HS-27A (cell line): Measurements from ENCODE around the gene AMY2A.
"Not testable (repeated sequence)": the region's sequence is repeated elsewhere in the genome, so short reads cannot be mapped to it uniquely, and the experiment has no call there.

Experiments used
- DNase-seq: peaks from one replicate; pipeline ENCODE4 v3.0.0-alpha.2; 2012; ENCODE audit warnings: low read depth, missing footprints

The AMY2A gene

GRCh38 chr1:103616994-103617477, at the start of gene AMY2A:
Gene AMY2A, plus strand, starts transcription at chr1:103617427. Its CDS starts 14 bp downstream, at chr1:103617441.
- not testable (repeated sequence) for DNase-seq

- no peak for DNase-seq
Measured at GRCh38 chr1:103569493-103569892, 47.7 kb upstream of the AMY2A start.

GRCh38 chr1:103571289-103571688, 45.9 kb upstream of the AMY2A start, which contains the start of gene AMY2B:
Gene AMY2B, plus strand, starts transcription at chr1:103571589. Its CDS starts 14 bp downstream, at chr1:103571603.
- DNase-seq, result not testable (repeated sequence)

- DNase-seq, result no peak
Measured at GRCh38 chr1:103576065-103576464, 41.2 kb upstream of the AMY2A start.

GRCh38 chr1:103576784-103577183, 40.4 kb upstream of the AMY2A start:
- DNase-seq, result not testable (repeated sequence)

- DNase-seq, result no peak
Measured at GRCh38 chr1:103582464-103582863, 34.8 kb upstream of the AMY2A start.

- no peak for DNase-seq
Measured at GRCh38 chr1:103583887-103584286, 33.3 kb upstream of the AMY2A start.

- DNase-seq, result no peak
Measured at GRCh38 chr1:103584537-103584936, 32.7 kb upstream of the AMY2A start.

- not testable (repeated sequence) for DNase-seq
Measured at GRCh38 chr1:103602740-103603139, 14.5 kb upstream of the AMY2A start.

- no peak for DNase-seq
Measured at GRCh38 chr1:103616362-103616761, 865 bp upstream of the AMY2A start.

- not testable (repeated sequence) for DNase-seq
Measured at GRCh38 chr1:103627436-103627835, 10.2 kb downstream of the AMY2A start.

GRCh38 chr1:103641194-103641593, 24.0 kb downstream of the AMY2A start:
- DNase-seq, result not testable (repeated sequence)

- not testable (repeated sequence) for DNase-seq
Measured at GRCh38 chr1:103643908-103644307, 26.7 kb downstream of the AMY2A start.

GRCh38 chr1:103650305-103650704, 33.1 kb downstream of the AMY2A start:
- not testable (repeated sequence) for DNase-seq

GRCh38 chr1:103650889-103651288, 33.7 kb downstream of the AMY2A start:
- not testable (repeated sequence) for DNase-seq

GRCh38 chr1:103654133-103654532, 36.9 kb downstream of the AMY2A start:
- DNase-seq, result not testable (repeated sequence)

GRCh38 chr1:103655460-103655859, 38.2 kb downstream of the AMY2A start, which contains the start of gene AMY1A:
Gene AMY1A, plus strand, starts transcription at chr1:103655760. Its CDS starts 571 bp downstream, at chr1:103656331.
- DNase-seq, result not testable (repeated sequence)
